Endothelial cell of umbilical vein (primary cell): Measurements from ENCODE around the gene MOCS2. TPM values are rescaled to one million over a fixed set of nuclear protein-coding genes. Genes with fewer than 3 reads are reported as not detected.
A peak's percentile ranks its signal among the peaks of the same experiment; 100 is the strongest.

Experiments
- BruUV-seq: library from RNA; stranded (reverse); fragments of 400-500 nt; replicated peaks from 2 replicates; lab custom pipeline; 2021; lab: Mats Ljungman, UMichigan
- CTCF ChIA-PET: fragments of 300-600, 350-600 bp; sonication (Branson Sonifier 250); formaldehyde crosslinking; loops from one replicate; lab custom pipeline; 2021; ENCODE audit warnings: antibody characterized with exemption, inconsistent platforms; lab: Charles Lee
- POLR2A ChIA-PET: fragments of 300-600, 350-600 bp; sonication (Branson Sonifier 250); formaldehyde crosslinking; loops from one replicate; lab custom pipeline; 2021; ENCODE audit warnings: antibody characterized with exemption, inconsistent platforms; lab: Charles Lee
- DNase-seq: peaks from one replicate; pipeline ENCODE4 v3.0.0-alpha.2; 2011; ENCODE audit warnings: low read depth, low spot score
- FAIRE-seq: peaks from 2 replicates; lab custom pipeline; 2011; peaks lifted over from hg19 to GRCh38; lab: Jason Lieb, UNC
- H2AFZ ChIP-seq: 2 replicates; pipeline ENCODE4 v1.6.0; 2012; ENCODE audit warnings: low read depth, low read length, control low read depth, inconsistent platforms
- H3K27ac ChIP-seq: 2 replicates; pipeline ENCODE4 v1.5.1; 2011; ENCODE audit warnings: low read depth, mild to moderate bottlenecking, control low read depth, low read length, moderate library complexity; ENCODE audit not compliant: insufficient read depth
- H3K27me3 ChIP-seq, 2 experiments: 2 replicates each; pipeline versions ENCODE4 v1.6.0 to v1.6.1; 2011; ENCODE audit warnings: low read length in 2 of 2, mixed read lengths in 1 of 2; ENCODE audit not compliant: control insufficient read depth in 2 of 2, insufficient read depth in 2 of 2
- H3K36me3 ChIP-seq, 2 experiments: 2 replicates in 1 of 2; 3 replicates in 1 of 2; pipeline ENCODE4 v1.5.1; 2011; ENCODE audit warnings: low read length in 2 of 2, mild to moderate bottlenecking in 1 of 2, moderate library complexity in 1 of 2; ENCODE audit not compliant: control insufficient read depth in 2 of 2, insufficient read depth in 2 of 2; ENCODE audit errors: extremely low read depth in 1 of 2
- H3K4me1 ChIP-seq: 3 replicates; pipeline ENCODE4 v1.5.1; 2011; ENCODE audit warnings: mild to moderate bottlenecking, low read length; ENCODE audit not compliant: control insufficient read depth, insufficient read depth; ENCODE audit errors: extremely low read depth
- H3K4me2 ChIP-seq: 2 replicates; pipeline ENCODE4 v1.6.1; 2011; ENCODE audit warnings: low read length, control low read depth, mixed read lengths; ENCODE audit not compliant: insufficient read depth
- H3K4me3 ChIP-seq, 3 experiments: fragments of 200-600 bp in 1 of 3; sonication (generic), shearing (Covaris generic) in 1 of 3; replicated peaks in 1 of 3; 2 replicates each; pipeline ENCODE4 v1.5.1; 2011 to 2016; ENCODE audit warnings: control low read depth in 3 of 3, low read length in 3 of 3, mild to moderate bottlenecking in 2 of 3, inconsistent platforms in 1 of 3, low read depth in 1 of 3, moderate library complexity in 1 of 3; ENCODE audit not compliant: insufficient read depth in 1 of 3
- H3K79me2 ChIP-seq: 2 replicates; pipeline ENCODE4 v1.6.0; 2012; ENCODE audit warnings: low read length, inconsistent platforms; ENCODE audit not compliant: control insufficient read depth, insufficient read depth
- H3K9ac ChIP-seq: replicated peaks from 2 replicates; pipeline ENCODE3; 2011; ENCODE audit warnings: low read length, control low read depth; ENCODE audit not compliant: insufficient read depth; ENCODE audit errors: extremely low read depth
- H3K9me1 ChIP-seq: replicated peaks from 3 replicates; pipeline ENCODE4 v1.6.0; 2011; ENCODE audit warnings: mild to moderate bottlenecking, low read length; ENCODE audit not compliant: control insufficient read depth, insufficient read depth; ENCODE audit errors: extremely low read depth
- H3K9me3 ChIP-seq: replicated peaks from 2 replicates; pipeline ENCODE4 v1.5.1; 2012; ENCODE audit warnings: low read length, inconsistent platforms; ENCODE audit not compliant: control insufficient read depth, insufficient read depth
- H4K20me1 ChIP-seq: replicated peaks from 2 replicates; pipeline ENCODE3; 2011; ENCODE audit warnings: mild to moderate bottlenecking, low read length; ENCODE audit not compliant: control insufficient read depth, insufficient read depth; ENCODE audit errors: extremely low read depth
- CTCF ChIP-seq, 2 donors: IDR thresholded peaks; 1 replicate in 1 of 2; 2 replicates in 1 of 2; pipeline ENCODE4 v1.5.1; 2011; ENCODE audit warnings: low read length in 2 of 2, mild to moderate bottlenecking in 2 of 2, moderate library complexity in 2 of 2, control low read depth in 1 of 2, inconsistent platforms in 1 of 2, low read depth in 1 of 2; ENCODE audit not compliant: insufficient read depth in 1 of 2; ENCODE audit errors: extremely low read depth in 1 of 2
- EZH2 ChIP-seq: IDR thresholded peaks from 2 replicates; pipeline ENCODE4 v1.6.1; 2012; ENCODE audit warnings: borderline replicate concordance, low read depth, mild to moderate bottlenecking, moderate library complexity, low read length, inconsistent platforms; ENCODE audit not compliant: severe bottlenecking
- FOS ChIP-seq: IDR thresholded peaks from 2 replicates; pipeline ENCODE4 v1.6.1; 2011; ENCODE audit warnings: mild to moderate bottlenecking, low read length, moderate library complexity, borderline replicate concordance; ENCODE audit not compliant: insufficient read depth
- GATA2 ChIP-seq: IDR thresholded peaks from 2 replicates; pipeline ENCODE4 v1.7.0; 2011; ENCODE audit warnings: low read depth, mild to moderate bottlenecking, moderate library complexity, mixed read lengths, low read length; ENCODE audit not compliant: insufficient read length, insufficient read depth
- MYC ChIP-seq: IDR thresholded peaks from one replicate; pipeline ENCODE4 v1.6.1; 2011; ENCODE audit warnings: mild to moderate bottlenecking, low read depth, low read length
- POLR2A ChIP-seq: IDR thresholded peaks from 2 replicates; pipeline ENCODE4 v1.6.1; 2012; ENCODE audit warnings: low read depth, mild to moderate bottlenecking, control low read depth, low read length
- POLR2AphosphoS5 ChIP-seq: IDR thresholded peaks from 2 replicates; pipeline ENCODE4 v1.6.1; 2012; ENCODE audit warnings: low read depth, mild to moderate bottlenecking, control low read depth, low read length, moderate library complexity; ENCODE audit not compliant: insufficient read depth
- dilution Hi-C: fragments of 300-500 bp; cut with MboI; formaldehyde crosslinking; loops from one replicate; pipeline ENCODE4 v1.15.0; 2019; ENCODE audit warnings: low sequenced_read_pairs; ENCODE audit not compliant: extremely low pct_ligation_motif_present
- intact Hi-C: fragments of 100-400 bp; cut with micrococcal nuclease; formaldehyde crosslinking; loops from one replicate; pipeline ENCODE4 v1.10.0; 2022
- polyA plus RNA-seq, 4 experiments: library from polyadenylated mRNA; depleted of rRNA in 3 of 4; stranded (reverse) in 3 of 4; unstranded in 1 of 4; fragments of >200 nt; gene quantifications; 2 replicates each; pipeline versions ENCODE4 v1.2.1 to v1.2.3, GENCODE V29; 2011 to 2012; ENCODE audit warnings: missing spikeins in 1 of 4
- total RNA-seq: library from RNA; stranded (reverse); gene quantifications from 2 replicates; pipeline ENCODE4 v1.2.3, GENCODE V29; 2021
- TF ChIP-seq, protein P1 (sequence below): IDR thresholded peaks from 2 replicates; pipeline ENCODE4 v1.6.1; 2011; ENCODE audit not compliant: insufficient read depth, insufficient read length

Gene MOCS2
- total and polyA plus RNA-seq, 2 donors (not counting 3 experiments of a cell fraction or from before 2014, with no cell fraction given): 14.3 to 31.5 TPM

DNA sequence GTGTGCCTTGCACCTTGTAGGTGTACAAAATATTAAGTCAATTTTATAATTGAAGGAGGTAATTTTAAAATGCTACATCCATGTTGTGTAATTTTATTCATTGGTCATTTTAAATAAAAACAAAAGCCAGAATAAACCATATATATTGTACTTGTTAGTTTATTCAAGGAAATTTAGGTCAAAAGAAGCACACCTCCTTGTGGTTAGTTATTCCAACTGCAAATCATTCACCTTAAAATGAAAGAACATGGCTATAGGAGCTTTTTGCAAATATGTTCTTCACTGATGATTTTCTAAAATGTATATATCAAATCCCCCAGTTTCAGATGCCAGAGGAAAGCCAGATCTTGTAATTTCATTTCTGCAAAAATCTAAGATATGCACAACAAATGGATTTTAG, 5.4 kb upstream of the MOCS2 start:
- Histone ChIP-seq H2AFZ (no peak overlapping the region), H3K79me2 (no peaks in the 10 kb centered on the region), H3K27ac (no peak overlapping the region), H3K4me3 (no peak overlapping the region), H3K9me3 (no peaks in the 10 kb centered on the region), H3K27me3 (peaks cover 0 to 2% of the 10 kb centered on the region in 2 experiments), H3K4me1 (peaks cover 4% of the 10 kb centered on the region), H3K36me3 (no peaks in the 10 kb centered on the region), H4K20me1 (no peaks in the 10 kb centered on the region), H3K9me1 (no peaks in the 10 kb centered on the region), H3K9ac (no peak overlapping the region), H3K4me2 (no peak overlapping the region)
- ChIA-PET CTCF (interaction anchor here (0.7 to 3.6 kb wide), 14 partner anchors 12 to 1114 kb away, joined by 3 to 53 read pairs (median 4); no protein-coding TSS in a partner anchor), POLR2A (no interaction called here)
- intact Hi-C loops: no loop called here
- FAIRE-seq: peak; percentile 48
- TF ChIP-seq EZH2: no peak
- no peak for TF ChIP-seq MYC
- TF ChIP-seq POLR2AphosphoS5: no peak
- no peak for TF ChIP-seq FOS
- peak in 1 of 2 donors; percentile 31 for TF ChIP-seq CTCF (IDR thresholded peaks at IDR 0.05; ENCODE audit: extremely low read depth in 1 of 2, insufficient read depth in 1 of 2, low read depth in 1 of 2, low read length in 2 of 2)
- BruUV-seq: no TSS peak
- DNase-seq: peak; percentile 51
- dilution Hi-C loops: no loop called here

- Histone ChIP-seq H3K9me3 (no peaks in the 10 kb centered on the region), H3K36me3 (no peaks in the 10 kb centered on the region), H3K9ac (no peak overlapping the region), H3K4me3 (no peak overlapping the region), H3K79me2 (peaks cover 1% of the 10 kb centered on the region), H3K9me1 (no peaks in the 10 kb centered on the region), H3K27ac (no peak overlapping the region), H4K20me1 (no peaks in the 10 kb centered on the region), H3K27me3 (no peaks in the 10 kb centered on the region), H3K4me2 (no peak overlapping the region), H2AFZ (no peak overlapping the region), H3K4me1 (peaks cover 8% of the 10 kb centered on the region)
- DNase-seq (no peak), FAIRE-seq (no peak)
- dilution Hi-C loops (no loop called here), intact Hi-C loops (no loop called here)
- CTCF ChIA-PET: interaction anchor here (0.6 to 3.6 kb wide), 3 partner anchors 165 to 198 kb away, joined by 3 to 53 read pairs (median 7); no protein-coding TSS in a partner anchor
- no TSS peak for BruUV-seq
- no peak for TF ChIP-seq EZH2
- TF ChIP-seq FOS: no peak
- no peak for TF ChIP-seq POLR2A
- TF ChIP-seq CTCF (IDR thresholded peaks at IDR 0.05; ENCODE audit: extremely low read depth in 1 of 2, insufficient read depth in 1 of 2, low read depth in 1 of 2, low read length in 2 of 2): no peak
- TF ChIP-seq POLR2AphosphoS5: no peak
- TF ChIP-seq, protein P1, sequence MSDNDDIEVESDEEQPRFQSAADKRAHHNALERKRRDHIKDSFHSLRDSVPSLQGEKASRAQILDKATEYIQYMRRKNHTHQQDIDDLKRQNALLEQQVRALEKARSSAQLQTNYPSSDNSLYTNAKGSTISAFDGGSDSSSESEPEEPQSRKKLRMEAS: no peak
- no peak for TF ChIP-seq GATA2
- POLR2A ChIA-PET: no interaction called here
Observed at GRCh38 chr5:53113947-53114346, 4.4 kb upstream of the MOCS2 start.
